SKM-1 treated with dmso at 0.1 percent for 144 hours (cell line): ENCODE data around the gene PAQR7.

ENCODE experiments used
- DNase-seq: peaks from one replicate; lab custom pipeline; 2025; ENCODE audit not compliant: unreplicated experiment; lab: John Stamatoyannopoulos, UW

Gene PAQR7

GRCh38 chr1:25819491-25820246 is 55.8 kb downstream of the PAQR7 start, which contains the start of gene MTFR1L:
TSS of gene MTFR1L (plus strand) at chr1:25819954. CDS start at chr1:25823105, 3,151 bp downstream.
- peak; percentile 67 for DNase-seq

- DNase-seq = no peak
Observed at GRCh38 chr1:25818569-25818968, 56.9 kb downstream of the PAQR7 start.

- DNase-seq = no peak
Observed at GRCh38 chr1:25817840-25818501, 57.5 kb downstream of the PAQR7 start.

- no peak for DNase-seq
Observed at GRCh38 chr1:25816112-25816718, 59.3 kb downstream of the PAQR7 start.

GRCh38 chr1:25815208-25816111 is 60.0 kb downstream of the PAQR7 start:
- DNase-seq = no peak

- DNase-seq = no peak
Observed at GRCh38 chr1:25814549-25815087, 60.9 kb downstream of the PAQR7 start.

- no peak for DNase-seq
Observed at GRCh38 chr1:25813734-25814471, 61.6 kb downstream of the PAQR7 start.

- DNase-seq = no peak
Observed at GRCh38 chr1:25813071-25813733, 62.3 kb downstream of the PAQR7 start.
